Stimulated activated CD8-positive, alpha-beta memory T cell treated with anti-CD3 and anti-CD28 coated beads, Interleukin-7, amount 100 ng/mL, for 24 hours (primary cell): ENCODE results near the gene PPFIBP1.

Experiments
- DNase-seq: peaks from one replicate; pipeline ENCODE4 v3.0.0-alpha.2; 2020; ENCODE audit warnings: low read depth

PPFIBP1 gene

DNA sequence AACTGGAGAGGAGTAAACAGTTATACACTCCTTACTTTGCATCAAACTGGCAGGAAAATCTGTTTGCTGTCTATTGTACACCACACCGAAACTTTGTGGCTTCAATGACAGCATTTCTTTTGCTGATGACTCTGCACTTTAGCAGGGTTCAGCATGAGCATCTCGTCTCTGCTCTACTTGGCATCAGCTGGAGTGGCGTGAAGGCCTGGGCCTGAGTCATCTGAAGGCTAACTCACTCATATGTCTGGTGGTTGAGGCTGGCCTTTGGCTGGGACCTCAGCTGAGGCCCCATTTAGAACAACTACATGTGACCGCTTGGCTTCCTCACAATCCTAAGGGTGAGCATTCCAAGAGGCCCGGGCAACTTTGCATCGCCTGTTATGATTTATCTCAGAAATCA lies 143.5 kb downstream of the PPFIBP1 start:
- no peak for DNase-seq

DNA sequence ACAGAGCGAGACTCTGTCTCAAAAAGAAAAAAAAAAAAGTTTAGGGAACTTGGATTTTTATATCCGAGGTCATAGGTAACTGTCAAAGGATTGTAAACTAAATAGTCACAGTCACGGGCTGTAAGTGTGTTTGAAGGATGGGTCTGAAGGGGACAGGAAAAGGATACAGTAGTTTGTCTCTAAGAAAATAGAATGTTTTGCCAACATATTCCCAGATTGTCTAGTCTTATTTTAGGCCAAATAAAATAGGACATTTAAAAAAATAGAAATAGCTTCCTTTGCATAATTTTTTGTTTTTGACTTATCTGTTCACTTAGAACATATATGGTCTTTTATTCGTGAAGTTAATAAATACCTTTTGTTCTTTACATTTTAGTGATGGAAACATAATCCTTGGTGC lies 148.0 kb downstream of the PPFIBP1 start:
- no peak for DNase-seq

DNA sequence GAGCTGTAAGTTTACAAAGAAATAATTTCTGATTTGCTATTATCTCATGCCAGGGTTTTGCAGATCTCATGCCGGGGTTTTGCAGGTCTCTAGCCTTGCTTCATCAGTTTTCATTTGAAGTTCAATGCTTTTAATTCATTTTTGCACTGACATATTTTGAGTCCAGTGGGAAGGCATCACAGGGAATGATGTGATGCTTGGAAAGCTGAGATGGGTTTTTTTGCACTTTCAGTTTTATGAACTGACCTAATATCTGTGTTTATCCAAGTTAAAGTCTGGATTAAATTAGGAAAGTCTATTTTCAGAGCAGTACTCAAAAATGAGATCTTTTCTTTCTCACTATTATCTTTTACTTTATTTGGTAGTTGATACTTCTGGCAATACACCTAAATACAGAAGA lies 148.6 kb downstream of the PPFIBP1 start:
- no peak for DNase-seq

DNA sequence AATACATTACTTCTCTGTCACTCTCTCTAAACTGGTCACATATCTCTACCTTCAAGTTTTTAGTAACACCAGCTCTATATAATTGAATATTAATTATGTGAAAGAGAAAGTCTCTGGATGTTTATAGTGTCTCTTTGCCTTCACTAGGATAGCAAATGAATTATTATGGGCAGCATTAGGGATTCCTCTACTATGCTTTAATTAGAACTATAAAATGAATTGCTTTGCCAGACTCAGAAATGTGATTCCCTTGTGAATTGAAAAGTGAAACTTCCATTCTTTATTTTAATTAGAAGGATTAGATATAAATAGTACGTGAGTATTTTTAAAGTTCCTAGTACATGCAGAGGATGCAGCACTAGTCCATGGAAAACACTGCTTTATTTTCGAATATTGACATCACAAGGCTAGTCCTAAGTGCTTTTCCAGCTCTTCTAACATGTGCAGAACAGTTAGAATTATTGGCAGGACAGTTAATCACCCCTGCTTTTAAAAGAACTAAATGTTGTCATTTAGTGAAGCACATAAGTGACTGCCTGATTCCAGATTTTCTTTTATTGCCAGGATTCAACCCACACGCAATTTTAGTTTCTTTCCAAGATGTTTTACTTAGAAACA lies 149.2 kb downstream of the PPFIBP1 start:
- no peak for DNase-seq

DNA sequence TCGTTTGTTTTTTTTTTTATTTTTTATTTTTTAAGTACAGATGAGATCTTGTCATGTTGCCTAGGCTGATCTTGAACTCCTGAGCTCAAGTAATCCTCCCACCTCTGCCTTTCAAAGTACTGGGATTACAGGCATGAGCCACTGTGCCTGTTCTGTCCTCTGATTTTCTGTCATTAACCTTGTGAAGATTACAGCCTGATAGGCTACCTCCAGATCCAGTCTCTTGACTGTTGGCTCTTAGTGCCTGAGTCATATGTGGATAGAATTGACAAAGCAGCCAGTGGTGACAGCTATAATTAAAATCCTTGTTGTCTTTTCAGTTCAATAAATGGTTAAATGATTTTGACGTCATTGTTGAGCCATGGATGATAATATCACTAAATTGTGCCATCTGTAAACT lies 151.0 kb downstream of the PPFIBP1 start:
- no peak for DNase-seq

DNA sequence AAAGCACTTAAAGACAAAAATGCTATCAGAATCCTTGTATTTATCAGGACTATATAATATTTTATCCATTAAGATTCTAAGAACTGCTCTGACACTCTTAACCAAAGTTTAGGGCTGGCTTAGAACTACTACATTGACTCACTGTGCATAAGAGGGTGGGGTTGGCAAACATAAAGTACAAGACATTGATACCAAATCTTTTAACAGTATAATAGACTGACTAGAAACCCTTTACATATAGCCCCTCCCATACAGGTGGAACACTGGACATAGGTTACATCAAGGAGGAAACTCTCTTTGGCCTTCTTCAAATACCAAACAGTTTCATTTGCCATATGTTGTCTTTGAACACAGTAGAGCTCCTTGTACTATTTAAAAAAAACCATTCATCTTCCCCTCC lies 156.6 kb downstream of the PPFIBP1 start:
- no peak for DNase-seq

DNA sequence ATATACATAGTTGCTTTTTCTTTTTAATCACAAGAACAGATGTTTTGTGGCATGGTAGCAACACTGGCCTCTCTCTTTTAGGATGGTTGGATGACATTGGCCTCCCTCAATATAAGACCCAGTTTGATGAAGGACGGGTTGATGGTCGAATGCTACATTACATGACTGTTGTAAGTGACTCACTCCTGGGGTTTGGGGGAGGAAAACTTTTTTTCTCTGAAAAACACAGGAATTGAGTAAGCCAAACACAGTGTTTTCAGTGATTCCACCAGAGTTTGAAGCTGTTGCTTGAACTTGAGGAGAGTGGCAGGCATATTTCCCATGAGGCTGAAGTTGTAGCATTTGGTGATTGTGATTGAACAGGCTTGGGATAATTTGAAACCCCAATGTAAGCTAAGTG lies 158.5 kb downstream of the PPFIBP1 start:
- DNase-seq, result no peak

DNA sequence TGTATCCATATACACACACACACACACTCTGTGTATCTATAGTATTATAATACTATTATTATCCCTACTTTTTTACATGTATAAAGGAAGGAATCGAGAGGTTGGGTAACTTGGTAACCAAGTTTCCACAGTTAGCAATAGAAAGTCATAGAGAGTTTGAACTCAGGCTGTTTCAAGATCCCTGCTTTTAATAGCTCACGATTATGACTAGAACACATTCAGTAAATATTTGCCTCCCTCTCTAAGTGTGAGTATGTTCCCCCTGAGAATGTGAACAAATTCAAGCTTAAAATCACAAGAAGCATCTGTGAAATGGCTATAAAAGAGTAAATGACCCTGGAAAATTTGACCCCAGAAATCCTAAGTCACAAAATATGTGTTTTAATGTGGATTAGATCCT lies 161.3 kb downstream of the PPFIBP1 start:
- DNase-seq, result no peak

DNA sequence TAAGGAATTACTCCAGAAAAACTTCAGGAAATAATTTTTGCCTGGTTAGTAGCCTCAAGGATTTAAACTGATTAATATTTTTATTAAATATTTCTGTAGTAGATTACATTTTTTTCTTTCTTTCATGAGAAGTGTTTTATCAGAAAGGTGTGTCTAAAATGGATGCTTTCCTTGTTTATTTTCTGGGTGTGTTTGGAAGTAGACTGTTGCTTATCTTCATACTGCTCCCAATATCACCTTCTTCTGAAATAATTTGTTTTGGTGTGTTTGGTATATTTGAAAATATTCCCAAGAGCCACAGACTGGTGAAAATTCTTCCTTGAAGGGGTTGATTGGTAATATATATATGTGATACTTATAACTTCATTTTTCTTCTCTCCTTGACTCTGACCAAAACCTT lies 162.1 kb downstream of the PPFIBP1 start:
- DNase-seq, result no peak

DNA sequence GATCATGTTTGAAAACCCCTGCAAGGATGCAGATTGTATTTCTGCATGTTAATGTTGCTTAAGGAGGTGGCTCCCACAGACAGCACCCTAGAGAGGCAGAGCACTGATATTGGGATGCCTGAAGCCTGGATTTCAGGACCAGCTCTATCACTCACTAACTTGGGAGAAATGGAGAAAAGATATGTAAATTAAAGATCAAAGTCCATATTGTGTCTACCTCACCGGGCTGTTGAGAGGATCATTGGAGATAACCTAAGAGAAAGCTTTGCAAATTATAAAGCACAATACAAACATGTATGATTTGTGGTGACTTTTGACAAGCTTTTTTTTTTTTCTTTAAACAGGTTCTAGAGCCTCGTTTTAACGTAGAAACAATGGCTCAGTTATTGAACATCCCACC lies 164.7 kb downstream of the PPFIBP1 start:
- no peak for DNase-seq

DNA sequence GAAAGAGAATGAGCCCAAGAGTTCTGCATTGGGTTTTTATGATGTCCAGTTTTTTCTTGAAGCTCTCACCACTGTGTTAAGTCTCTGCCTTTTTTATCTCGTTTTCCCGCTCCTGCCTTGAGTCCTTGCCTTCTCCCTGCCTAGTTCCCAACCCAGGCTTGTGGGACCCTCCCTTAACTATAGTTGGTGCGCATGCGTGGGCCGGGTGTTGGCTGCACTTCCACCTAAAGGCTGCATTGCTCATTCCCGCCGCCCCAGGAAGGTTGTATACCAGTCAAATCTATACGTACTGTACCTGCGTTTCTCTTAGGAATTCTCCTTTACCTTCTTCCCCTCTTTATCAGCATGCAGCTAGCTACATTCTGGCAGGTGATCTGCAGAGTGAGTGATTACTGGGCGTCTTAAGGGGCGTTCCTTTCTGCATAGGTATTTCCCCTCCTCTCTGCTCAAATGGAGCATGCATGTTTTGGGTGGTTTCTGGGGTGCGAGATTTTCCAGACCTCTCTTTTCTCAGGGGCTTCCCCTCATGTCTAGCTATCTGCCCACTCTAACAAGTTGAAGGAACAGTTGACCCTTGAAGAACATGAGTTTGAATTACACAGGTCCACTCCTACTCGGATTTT lies 165.7 kb downstream of the PPFIBP1 start:
- no peak for DNase-seq

DNA sequence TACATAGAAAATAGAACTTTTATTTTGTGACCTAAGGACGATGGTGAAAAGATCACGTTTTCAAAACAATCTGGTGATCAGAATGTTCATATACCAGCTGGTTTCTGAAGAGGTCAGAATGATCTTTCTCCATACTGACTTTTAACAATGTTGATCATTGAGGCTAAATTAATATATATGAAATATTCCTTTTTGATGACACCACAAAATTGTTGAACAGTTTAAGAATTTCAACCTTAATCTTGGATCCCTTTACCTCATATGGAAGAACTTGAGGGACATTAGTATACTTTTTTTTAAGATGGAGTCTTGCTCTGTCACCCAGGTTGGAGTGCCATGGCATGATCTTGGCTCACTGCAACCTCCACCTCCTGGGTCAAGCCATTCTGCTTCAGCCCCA lies 169.4 kb downstream of the PPFIBP1 start:
- no peak for DNase-seq

DNA sequence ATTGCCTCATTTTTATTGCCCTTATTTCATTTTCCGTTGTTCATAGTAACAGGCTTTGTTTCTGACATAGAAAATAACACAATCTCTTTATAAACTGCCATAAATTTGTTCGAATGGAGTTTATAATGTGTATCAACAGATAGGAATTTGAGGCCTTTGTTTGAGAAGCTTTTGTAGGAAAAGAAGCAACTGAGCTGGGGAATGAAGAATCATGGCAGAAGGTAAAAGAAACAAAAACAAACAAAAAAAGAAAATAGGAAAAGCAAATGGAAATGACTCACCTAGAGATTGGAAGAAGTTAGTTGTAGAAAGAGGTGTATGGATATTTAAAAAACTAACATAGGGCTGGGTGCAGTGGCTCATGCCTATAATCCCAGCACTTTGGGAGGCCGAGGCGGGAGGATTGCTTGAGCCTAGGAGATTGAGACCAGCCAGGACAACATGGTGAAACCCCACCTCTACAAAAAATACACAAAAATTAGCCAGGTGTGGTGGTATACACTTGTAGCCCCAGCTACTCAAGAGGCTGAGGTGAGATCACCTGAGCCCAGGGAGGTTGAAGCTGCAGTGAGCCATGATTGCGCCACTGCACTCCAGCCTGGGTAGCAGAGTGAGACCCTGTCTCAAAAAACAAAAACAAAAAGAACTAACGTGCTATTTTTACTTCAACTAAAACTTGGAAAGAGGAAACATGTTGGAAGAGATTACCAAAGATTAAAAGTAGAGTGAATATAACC lies 171.7 kb downstream of the PPFIBP1 start:
- no peak for DNase-seq

DNA sequence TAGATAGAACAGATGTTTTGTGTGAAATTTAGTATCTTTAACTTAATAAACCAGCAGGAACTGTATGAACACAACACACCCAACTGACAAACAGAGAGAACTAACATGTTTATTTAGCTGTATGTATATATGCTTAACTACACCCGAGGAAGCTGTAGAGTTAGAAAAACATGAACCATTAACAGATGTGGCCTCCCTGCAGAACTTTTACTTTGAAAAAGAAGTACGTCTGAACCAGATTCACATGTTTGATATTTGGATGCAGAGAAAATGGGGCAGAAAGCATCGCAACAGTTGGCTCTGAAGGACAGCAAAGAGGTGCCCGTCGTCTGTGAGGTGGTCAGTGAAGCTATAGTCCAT lies 172.3 kb downstream of the PPFIBP1 start, which contains the start of gene REP15:
REP15 (plus strand) TSS at position 155 of the 360 bp plus-strand sequence; CDS start at position 271, 116 bp downstream.
- no peak for DNase-seq

DNA sequence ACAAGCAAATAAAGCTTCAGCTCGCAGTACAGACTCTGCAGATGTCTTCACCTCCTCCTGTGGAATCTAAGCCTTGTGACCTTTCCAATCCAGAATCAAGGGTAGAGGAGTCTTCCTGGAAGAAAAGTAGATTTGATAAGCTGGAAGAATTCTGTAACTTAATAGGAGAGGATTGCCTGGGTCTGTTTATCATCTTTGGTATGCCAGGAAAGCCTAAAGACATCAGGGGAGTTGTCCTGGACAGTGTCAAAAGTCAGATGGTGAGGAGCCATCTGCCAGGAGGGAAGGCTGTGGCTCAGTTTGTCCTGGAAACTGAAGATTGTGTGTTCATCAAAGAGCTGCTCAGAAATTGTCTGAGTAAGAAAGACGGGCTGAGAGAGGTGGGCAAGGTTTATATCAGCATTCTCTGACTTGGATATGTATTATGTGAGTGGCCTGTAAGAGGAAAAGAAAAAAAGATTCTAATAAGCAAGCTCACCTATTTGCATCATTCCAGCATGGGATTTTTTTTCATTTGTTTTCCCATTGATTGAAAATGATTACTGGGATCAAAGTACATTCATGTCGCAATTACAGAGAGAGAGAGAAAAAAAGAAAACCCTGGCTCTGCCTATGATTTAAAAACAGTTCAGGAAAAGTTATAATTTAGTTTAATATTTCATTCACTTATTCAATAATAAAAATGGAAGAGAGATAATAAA lies 173.0 kb downstream of the PPFIBP1 start:
- no peak for DNase-seq

DNA sequence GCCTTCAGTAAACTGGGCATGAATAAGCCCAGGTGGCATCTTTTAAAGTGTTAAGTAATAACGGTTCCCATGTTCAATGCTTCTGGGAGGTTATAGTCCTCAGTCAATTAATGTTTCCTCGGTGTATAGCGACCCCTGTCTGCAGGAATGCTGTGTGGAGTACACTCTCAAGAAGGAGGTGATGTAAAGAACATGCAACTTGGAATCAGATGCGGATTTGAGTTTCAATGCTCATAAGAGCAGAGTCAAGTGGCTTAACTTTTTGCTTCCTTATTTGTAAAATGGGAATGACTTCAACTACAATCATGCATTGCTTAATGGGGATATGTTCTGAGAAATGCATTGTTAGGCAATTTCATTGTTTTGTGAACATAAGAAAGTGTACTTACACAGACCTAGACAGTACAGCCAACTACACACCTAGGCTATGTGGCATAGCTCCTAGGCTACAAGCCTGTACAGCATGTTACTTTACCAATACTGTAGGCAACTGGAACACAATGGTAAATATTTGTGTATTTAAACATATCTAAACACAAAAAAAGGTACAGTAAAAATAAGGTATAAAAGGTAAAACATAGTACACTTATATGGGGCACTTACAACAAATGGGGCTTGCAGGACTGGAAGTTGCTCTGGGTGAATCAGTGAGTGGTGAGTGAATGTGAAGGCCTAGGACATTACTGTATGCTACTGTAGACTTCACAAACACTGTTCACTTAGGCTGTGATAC lies 179.9 kb downstream of the PPFIBP1 start:
- DNase-seq, result peak; percentile 39

DNA sequence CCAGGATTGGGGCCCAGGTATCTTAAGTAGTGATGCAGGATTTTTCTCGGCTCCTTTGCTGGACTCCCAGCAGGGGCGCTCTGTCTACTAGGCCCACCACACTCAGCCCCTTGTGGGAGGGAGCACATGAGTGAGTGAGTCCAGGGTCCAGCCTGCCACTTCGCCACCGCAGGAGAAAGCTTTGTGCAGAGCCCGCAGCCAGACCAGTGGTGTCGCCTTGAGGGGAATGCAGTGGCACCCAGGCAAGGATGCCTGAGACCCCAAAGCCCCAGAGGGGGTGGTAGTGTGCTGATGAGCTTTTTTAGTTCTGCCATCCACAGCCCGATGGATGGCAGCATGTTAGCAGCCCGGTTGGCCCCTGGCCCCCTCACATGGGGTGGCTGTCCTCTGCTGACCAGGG lies 181.3 kb downstream of the PPFIBP1 start:
- no peak for DNase-seq

DNA sequence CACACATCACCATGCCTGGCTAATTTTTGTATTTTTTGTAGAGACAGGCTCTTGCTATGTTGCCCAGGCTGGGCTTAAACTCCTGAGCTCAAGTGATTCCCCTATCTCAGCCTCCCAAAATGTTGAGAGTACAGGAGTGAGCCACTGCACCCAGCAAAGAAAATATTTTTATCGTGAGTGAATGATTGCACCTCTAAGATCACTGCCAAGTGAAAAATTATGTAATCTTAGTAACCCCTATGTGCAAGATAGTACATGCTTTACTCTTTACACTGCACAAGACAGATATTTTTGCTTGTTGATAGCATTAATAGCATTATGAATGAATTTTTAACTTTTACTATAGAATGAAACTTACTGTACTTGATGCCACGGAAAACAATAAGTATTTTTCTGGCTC lies 183.2 kb downstream of the PPFIBP1 start:
- no peak for DNase-seq

DNA sequence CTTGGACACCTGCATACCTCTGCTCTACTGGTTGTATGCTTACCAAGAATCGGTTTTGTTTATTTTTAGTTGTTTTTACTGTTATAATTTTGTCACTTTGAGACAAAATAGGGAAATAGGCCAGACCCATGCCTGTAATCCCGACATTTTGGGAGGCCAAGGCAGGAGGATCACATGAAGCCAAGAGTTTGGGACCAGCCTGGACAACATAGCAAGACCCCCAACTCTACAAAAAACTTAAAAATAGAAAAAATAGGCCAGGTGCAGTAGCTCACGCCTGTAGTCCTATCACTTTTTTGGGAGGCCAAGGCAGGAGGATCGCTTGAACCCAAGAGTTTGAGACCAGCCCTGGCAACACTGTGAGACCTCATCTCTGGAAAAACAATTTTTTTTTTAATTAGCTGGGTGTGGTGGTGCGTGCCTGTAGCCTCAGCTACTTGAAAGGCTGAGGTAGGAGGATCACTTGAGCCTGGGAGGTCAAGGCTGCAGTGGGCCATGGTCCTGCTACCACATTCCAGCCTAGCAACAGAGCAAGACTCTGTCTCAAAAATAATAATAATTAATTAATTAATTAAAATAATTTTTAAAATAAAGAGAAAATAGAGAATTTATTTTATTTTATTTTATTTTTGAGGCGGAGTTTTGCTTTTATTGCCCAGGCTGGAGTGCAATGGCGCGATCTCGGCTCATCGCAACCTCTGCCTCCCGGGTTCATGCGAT lies 185.4 kb downstream of the PPFIBP1 start:
- DNase-seq, result no peak

DNA sequence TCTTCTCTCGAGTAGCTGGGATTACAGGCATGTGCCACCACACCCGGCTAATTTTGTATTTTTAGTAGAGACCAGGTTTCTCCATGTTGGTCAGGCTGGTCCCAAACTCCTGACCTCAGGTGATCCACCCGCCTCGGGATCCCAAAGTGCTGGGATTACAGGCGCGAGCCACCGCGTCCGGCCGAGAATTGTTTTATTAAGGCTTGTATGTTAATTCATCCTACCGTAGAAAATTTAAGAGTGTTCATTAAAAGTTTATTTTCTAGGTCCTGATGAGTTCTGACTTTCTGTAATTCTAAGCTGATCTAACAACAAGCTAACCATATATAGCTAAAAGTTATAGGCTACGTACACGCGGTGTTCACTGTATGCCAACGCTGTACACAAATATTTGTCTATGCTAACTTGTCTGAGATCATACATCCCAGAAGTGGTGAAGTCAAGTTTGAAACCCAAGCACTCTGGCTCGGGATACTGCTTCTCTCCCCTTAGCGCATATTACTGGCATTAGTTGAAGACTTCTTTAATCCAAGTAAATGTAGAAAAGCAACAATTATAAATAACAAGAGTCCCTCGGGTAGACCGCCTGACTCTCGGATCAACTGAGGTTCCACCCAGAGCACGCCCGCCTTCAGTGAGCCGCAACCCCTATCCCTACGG lies 186.1 kb downstream of the PPFIBP1 start:
- no peak for DNase-seq
